Kidney (tissue), 14 donors: ENCODE measurements around the gene GABARAPL1. TPM values are rescaled to one million over a fixed set of nuclear protein-coding genes. Genes with fewer than 3 reads are reported as not detected.

ENCODE experiments used
- DNase-seq, 5 donors: peaks; one replicate each; pipeline ENCODE4 v3.0.0-alpha.2; 2013 to 2020
- FAIRE-seq: peaks from 2 replicates; lab custom pipeline; 2012; peaks lifted over from hg19 to GRCh38; lab: Jason Lieb, UNC
- H3K27ac ChIP-seq, 2 donors: one replicate each; pipeline ENCODE4 v1.7.0; 2013; ENCODE audit warnings: low read depth in 2 of 2, low read length in 2 of 2, inconsistent platforms in 1 of 2
- H3K27me3 ChIP-seq: one replicate; pipeline ENCODE4 v1.7.1; 2013; ENCODE audit warnings: low read length, inconsistent platforms; ENCODE audit not compliant: control insufficient read depth, insufficient read depth
- H3K36me3 ChIP-seq, 3 donors: one replicate each; pipeline versions ENCODE4 v1.7.0 to v1.7.1; 2013; ENCODE audit warnings: low read length in 3 of 3, control low read depth in 1 of 3, inconsistent platforms in 1 of 3; ENCODE audit not compliant: insufficient read depth in 3 of 3, control insufficient read depth in 2 of 3
- H3K4me1 ChIP-seq, 3 donors: one replicate each; pipeline versions ENCODE4 v1.7.0 to v1.7.1; 2013; ENCODE audit warnings: low read length in 3 of 3, inconsistent platforms in 1 of 3, low read depth in 1 of 3; ENCODE audit not compliant: control insufficient read depth in 2 of 3, insufficient read depth in 2 of 3
- H3K4me3 ChIP-seq, 3 donors: one replicate each; pipeline versions ENCODE4 v1.7.0 to v1.8.1; 2013; ENCODE audit warnings: low read length in 3 of 3, control low read depth in 1 of 3, inconsistent platforms in 1 of 3
- H3K9ac ChIP-seq, 3 donors: one replicate each; pipeline versions ENCODE4 v1.7.0 to v1.7.1; 2013; ENCODE audit warnings: low read length in 3 of 3, control low read depth in 1 of 3, inconsistent platforms in 1 of 3
- H3K9me3 ChIP-seq, 3 donors: one replicate each; pipeline versions ENCODE4 v1.7.0 to v1.7.1; 2013; ENCODE audit warnings: low read length in 3 of 3, control low read depth in 1 of 3, inconsistent platforms in 1 of 3; ENCODE audit not compliant: control insufficient read depth in 2 of 3, insufficient read depth in 1 of 3
- CTCF ChIP-seq: IDR thresholded peaks from 3 replicates; pipeline ENCODE4 v1.5.1; 2012; ENCODE audit warnings: mild to moderate bottlenecking, moderate library complexity, borderline replicate concordance; ENCODE audit not compliant: insufficient read depth; ENCODE audit errors: extremely low read depth
- intact Hi-C: fragments of 100-400 bp; cut with DNase I; formaldehyde crosslinking; loops from one replicate; pipeline ENCODE4 v1.11.1; 2022
- polyA plus RNA-seq: library from polyadenylated mRNA; stranded (reverse); fragments of 350-450 nt; fragmentation: Illumina TruSeq; extraction: RNeasy Lipid Tissue Mini Kit (QIAGEN cat#74804); gene quantifications from one replicate; pipeline ENCODE4 v1.2.3, GENCODE V29; 2014; ENCODE audit warnings: low read depth, low replicate concordance; ENCODE audit not compliant: insufficient read depth
- total RNA-seq: library from RNA; stranded (reverse); fragmentation: NEBNext Ultra II Directional; extraction: Animal tissue kit (Norgen Biotek cat#: 25700); gene quantifications from one replicate; pipeline ENCODE4 v1.2.1, GENCODE V29; 2021
- donor health status: control.
- donor health status: control.
- donor health status: control.
- donor health status: control.
- donor health status: control.
- donor health status: DM: yes; HTN: yes; CAD: no.
- donor health status: Normal renal cell carcinoma (clear cell type).

Gene GABARAPL1
- total and polyA plus RNA-seq, 2 donors from 2014 or later: 142 to 454 TPM

- Histone ChIP-seq H3K9me3 (no peaks in the 10 kb centered on the region), H3K9ac (no peak within 1 kb of the TSS), H3K27ac (no peak within 1 kb of the TSS), H3K4me3 (no peak within 1 kb of the TSS), H3K36me3 (no peaks in the 10 kb centered on the region), H3K27me3 (no peaks in the 10 kb centered on the region), H3K4me1 (no peaks in the 10 kb centered on the region)
- DNase-seq (no peak), FAIRE-seq (no peak)
- no peak for TF ChIP-seq CTCF
- intact Hi-C loops: no loop called here
Observed at GRCh38 chr12:10171973-10172728, 40.5 kb upstream of the GABARAPL1 start, which contains the start of gene OLR1. Gene OLR1, minus strand, starts transcription at chr12:10172132. Its CDS starts 55 bp downstream, at chr12:10172077.

- H3K9ac ChIP-seq: no peak overlapping the region
- H3K9me3 ChIP-seq: no peaks in the 10 kb centered on the region
- DNase-seq (no peak), FAIRE-seq (no peak)
- intact Hi-C loops: no loop called here
- H3K4me3 ChIP-seq: no peak overlapping the region
- peak overlapping the region; percentile 73 to 75 for H3K27ac ChIP-seq
- no peak for TF ChIP-seq CTCF
- no peaks in the 10 kb centered on the region for H3K36me3 ChIP-seq
- H3K27me3 ChIP-seq: no peaks in the 10 kb centered on the region
- no peaks in the 10 kb centered on the region for H3K4me1 ChIP-seq
Observed at GRCh38 chr12:10174986-10175614, 37.6 kb upstream of the GABARAPL1 start.

GRCh38 chr12:10175846-10176636 is 36.6 kb upstream of the GABARAPL1 start:
- DNase-seq: peak in 3 of 5 donors; percentile 61 to 86 (median 83)
- Histone ChIP-seq H3K27ac (peak overlapping the region; percentile 75 to 92), H3K4me3 (no peak overlapping the region)

More at GRCh38 chr12:10175846-10176636, 36.6 kb upstream of the GABARAPL1 start:
- H3K9ac ChIP-seq: peak overlapping the region in 1 of 3 donors; percentile 22
- no peaks in the 10 kb centered on the region for H3K4me1 ChIP-seq
- H3K9me3 ChIP-seq: no peaks in the 10 kb centered on the region
- no peak for TF ChIP-seq CTCF
- no peaks in the 10 kb centered on the region for H3K36me3 ChIP-seq
- FAIRE-seq: no peak
- H3K27me3 ChIP-seq: no peaks in the 10 kb centered on the region
- intact Hi-C loops: no loop called here
